Calu3 (cell line): ENCODE data around the gene MRPL22. TPM values are rescaled to one million over a fixed set of nuclear protein-coding genes. Genes with fewer than 3 reads are reported as not detected.

Experiments used
- BruUV-seq: library from RNA; stranded (reverse); fragments of 400-500 nt; replicated peaks from 2 replicates; lab custom pipeline; 2021; lab: Mats Ljungman, UMichigan
- CTCF ChIA-PET: fragments of 300-600 bp; sonication (Branson Sonifier 250); formaldehyde crosslinking; loops from one replicate; lab custom pipeline; 2022; ENCODE audit warnings: antibody characterized with exemption; lab: Charles Lee
- DNase-seq: peaks from one replicate; pipeline ENCODE4 v3.0.0; 2022
- H3K27ac Mint-ChIP-seq: one replicate; pipeline ENCODE4 v1.8.0; 2022; ENCODE audit warnings: mixed read lengths; ENCODE audit not compliant: unreplicated experiment
- H3K27me3 Mint-ChIP-seq: one replicate; pipeline ENCODE4 v1.8.0; 2022; ENCODE audit warnings: mixed read lengths; ENCODE audit not compliant: unreplicated experiment
- H3K36me3 Mint-ChIP-seq: one replicate; pipeline ENCODE4 v1.8.0; 2022; ENCODE audit warnings: mild to moderate bottlenecking, moderate library complexity, mixed read lengths; ENCODE audit not compliant: insufficient read depth, unreplicated experiment
- H3K4me1 Mint-ChIP-seq: one replicate; pipeline ENCODE4 v1.8.0; 2022; ENCODE audit warnings: mild to moderate bottlenecking, low read depth, mixed read lengths; ENCODE audit not compliant: unreplicated experiment
- H3K4me3 Mint-ChIP-seq: one replicate; pipeline ENCODE4 v1.8.0; 2022; ENCODE audit warnings: mild to moderate bottlenecking, low read depth, moderate library complexity, mixed read lengths; ENCODE audit not compliant: unreplicated experiment
- H3K9me3 Mint-ChIP-seq: one replicate; pipeline ENCODE4 v1.8.0; 2022; ENCODE audit warnings: low read depth, mixed read lengths; ENCODE audit not compliant: unreplicated experiment
- intact Hi-C: fragments of 100-400 bp; cut with micrococcal nuclease; formaldehyde crosslinking; loops from one replicate; pipeline ENCODE4 v1.10.0; 2022; ENCODE audit not compliant: unreplicated experiment
- total RNA-seq: library from RNA; stranded (reverse); gene quantifications from 2 replicates; pipeline ENCODE4 v1.2.3, GENCODE V29; 2022
- TF ChIP-seq, protein P1 (sequence below): fragments of 200-600 bp; IDR thresholded peaks from one replicate; pipeline ENCODE4 v1.8.0; 2022; ENCODE audit warnings: antibody characterized with exemption; ENCODE audit not compliant: unreplicated experiment

The MRPL22 gene
- total RNA-seq, 1 experiment from 2014 or later: 80.6 TPM

DNA sequence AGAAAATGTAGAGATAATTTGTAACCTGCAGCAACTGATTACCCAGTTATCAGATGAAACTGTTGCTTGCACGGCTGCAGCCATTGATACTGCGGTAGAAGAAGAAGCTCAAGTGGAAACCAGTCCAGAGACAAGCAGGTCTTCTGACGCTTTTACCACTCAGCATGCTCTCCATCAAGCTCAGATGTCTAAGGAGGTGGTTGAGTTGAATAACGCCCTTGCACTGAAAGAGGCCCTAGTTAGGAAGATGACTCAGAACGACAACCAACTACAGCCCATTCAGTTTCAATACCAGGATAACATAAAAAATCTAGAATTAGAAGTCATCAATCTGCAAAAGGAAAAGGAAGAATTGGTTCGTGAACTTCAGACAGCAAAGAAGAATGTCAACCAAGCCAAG is 74.4 kb downstream of the MRPL22 start:
- H3K27ac Mint-ChIP-seq: no peak overlapping the region
- no peak for DNase-seq
- peaks cover 70% of the 10 kb centered on the region for H3K27me3 Mint-ChIP-seq
- H3K4me1 Mint-ChIP-seq: no peaks in the 10 kb centered on the region
- TF ChIP-seq, protein P1, sequence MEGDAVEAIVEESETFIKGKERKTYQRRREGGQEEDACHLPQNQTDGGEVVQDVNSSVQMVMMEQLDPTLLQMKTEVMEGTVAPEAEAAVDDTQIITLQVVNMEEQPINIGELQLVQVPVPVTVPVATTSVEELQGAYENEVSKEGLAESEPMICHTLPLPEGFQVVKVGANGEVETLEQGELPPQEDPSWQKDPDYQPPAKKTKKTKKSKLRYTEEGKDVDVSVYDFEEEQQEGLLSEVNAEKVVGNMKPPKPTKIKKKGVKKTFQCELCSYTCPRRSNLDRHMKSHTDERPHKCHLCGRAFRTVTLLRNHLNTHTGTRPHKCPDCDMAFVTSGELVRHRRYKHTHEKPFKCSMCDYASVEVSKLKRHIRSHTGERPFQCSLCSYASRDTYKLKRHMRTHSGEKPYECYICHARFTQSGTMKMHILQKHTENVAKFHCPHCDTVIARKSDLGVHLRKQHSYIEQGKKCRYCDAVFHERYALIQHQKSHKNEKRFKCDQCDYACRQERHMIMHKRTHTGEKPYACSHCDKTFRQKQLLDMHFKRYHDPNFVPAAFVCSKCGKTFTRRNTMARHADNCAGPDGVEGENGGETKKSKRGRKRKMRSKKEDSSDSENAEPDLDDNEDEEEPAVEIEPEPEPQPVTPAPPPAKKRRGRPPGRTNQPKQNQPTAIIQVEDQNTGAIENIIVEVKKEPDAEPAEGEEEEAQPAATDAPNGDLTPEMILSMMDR: no peak
- intact Hi-C loops: no loop called here
- H3K4me3 Mint-ChIP-seq: no peak overlapping the region
- H3K36me3 Mint-ChIP-seq: no peaks in the 10 kb centered on the region
- CTCF ChIA-PET: no interaction called here
- H3K9me3 Mint-ChIP-seq: no peaks in the 10 kb centered on the region
- no TSS peak for BruUV-seq

DNA sequence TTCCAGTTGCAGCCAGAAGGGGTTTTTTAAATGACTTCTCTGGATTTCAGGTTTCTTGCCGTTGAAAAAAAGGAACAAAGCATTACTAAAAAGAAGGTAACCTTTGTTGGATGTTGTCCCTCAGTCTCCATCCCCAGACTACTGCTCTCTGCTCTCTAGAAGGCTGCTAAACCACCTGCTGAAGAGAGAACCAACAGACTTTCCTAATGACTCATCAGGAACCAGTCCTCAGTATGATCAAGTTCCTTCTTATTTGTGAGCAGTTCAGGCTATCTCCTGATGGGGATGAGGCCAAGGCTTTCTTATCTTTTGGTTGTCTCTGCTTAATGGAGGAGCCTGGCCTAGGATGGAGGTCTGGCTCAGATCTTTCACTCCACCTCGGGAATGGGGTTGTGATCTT is 76.7 kb downstream of the MRPL22 start:
- no peak for DNase-seq
- CTCF ChIA-PET: no interaction called here
- Mint-ChIP-seq H3K36me3 (no peaks in the 10 kb centered on the region), H3K27me3 (peaks cover 68% of the 10 kb centered on the region), H3K27ac (no peak overlapping the region), H3K9me3 (no peaks in the 10 kb centered on the region), H3K4me1 (no peaks in the 10 kb centered on the region), H3K4me3 (no peak overlapping the region)
- intact Hi-C loops: no loop called here
- no TSS peak for BruUV-seq
- TF ChIP-seq, protein P1: no peak

Other genes with a start within 250 kb of the MRPL22 start
- 317 and 339 TPM in 2 replicates for gene LARP1, start 185.7 kb upstream of the MRPL22 start, total RNA-seq
- not detected in 2 replicates for gene FAXDC2, start 90.5 kb upstream of the MRPL22 start, total RNA-seq
- gene CNOT8, start 82.4 kb upstream of the MRPL22 start, total RNA-seq: 57.3 and 63.0 TPM in 2 replicates
- 27.7 and 30.5 TPM in 2 replicates for gene GEMIN5, start 2.9 kb upstream of the MRPL22 start, total RNA-seq
- not detected in 2 replicates for gene KIF4B, start 72.7 kb downstream of the MRPL22 start, total RNA-seq